Measurements from ENCODE around the gene GIT2.
"Not testable (repeated sequence)": the region's sequence is repeated elsewhere in the genome, so short reads cannot be mapped to it uniquely, and the experiment has no call there.

GIT2 gene, protein sequence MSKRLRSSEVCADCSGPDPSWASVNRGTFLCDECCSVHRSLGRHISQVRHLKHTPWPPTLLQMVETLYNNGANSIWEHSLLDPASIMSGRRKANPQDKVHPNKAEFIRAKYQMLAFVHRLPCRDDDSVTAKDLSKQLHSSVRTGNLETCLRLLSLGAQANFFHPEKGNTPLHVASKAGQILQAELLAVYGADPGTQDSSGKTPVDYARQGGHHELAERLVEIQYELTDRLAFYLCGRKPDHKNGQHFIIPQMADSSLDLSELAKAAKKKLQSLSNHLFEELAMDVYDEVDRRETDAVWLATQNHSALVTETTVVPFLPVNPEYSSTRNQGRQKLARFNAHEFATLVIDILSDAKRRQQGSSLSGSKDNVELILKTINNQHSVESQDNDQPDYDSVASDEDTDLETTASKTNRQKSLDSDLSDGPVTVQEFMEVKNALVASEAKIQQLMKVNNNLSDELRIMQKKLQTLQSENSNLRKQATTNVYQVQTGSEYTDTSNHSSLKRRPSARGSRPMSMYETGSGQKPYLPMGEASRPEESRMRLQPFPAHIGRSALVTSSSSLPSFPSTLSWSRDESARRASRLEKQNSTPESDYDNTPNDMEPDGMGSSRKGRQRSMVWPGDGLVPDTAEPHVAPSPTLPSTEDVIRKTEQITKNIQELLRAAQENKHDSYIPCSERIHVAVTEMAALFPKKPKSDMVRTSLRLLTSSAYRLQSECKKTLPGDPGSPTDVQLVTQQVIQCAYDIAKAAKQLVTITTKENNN

DNA sequence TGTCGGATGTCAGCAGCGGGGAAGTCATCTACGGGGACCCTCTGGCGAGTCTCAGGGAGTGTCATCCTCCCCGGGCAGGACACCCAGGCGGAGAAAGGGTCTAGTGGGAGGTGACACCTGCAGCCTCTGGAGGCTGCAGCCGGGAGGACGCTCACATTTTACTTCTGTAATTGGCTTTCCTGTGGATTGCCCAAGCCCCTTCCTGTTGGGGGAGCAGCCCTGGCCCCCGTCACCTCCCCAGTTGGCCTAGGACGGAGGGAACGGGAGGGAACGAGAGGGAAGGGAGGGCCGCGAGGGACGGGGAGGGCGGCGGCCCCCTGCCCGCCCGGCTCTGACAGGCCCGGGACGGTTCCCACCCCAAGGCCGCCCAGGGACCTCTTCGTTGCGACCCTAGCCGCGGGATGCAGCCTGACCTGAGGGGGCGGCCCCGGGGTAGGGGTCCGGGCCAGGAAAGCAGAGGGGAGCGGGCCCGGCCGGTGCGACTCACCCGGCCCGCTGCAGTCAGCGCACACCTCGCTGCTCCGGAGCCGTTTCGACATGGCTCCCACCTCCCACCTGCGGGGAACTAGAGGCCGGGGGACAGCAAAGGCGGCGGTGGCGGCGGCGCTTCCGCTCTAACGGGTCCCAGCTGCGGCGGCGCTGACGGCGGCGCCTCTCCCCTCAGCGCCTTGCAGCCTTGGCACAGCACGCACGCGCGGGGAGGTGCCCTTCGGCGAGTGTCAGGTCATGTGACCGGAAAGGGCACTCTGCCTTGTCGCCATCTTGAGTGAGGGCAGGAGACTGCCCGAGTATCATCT, at the start of gene GIT2:
GIT2 (minus strand) TSS at position 683 of the 797 bp plus-strand sequence; CDS start at position 539, 144 bp downstream.
- DNase-seq = peak; percentile 90

DNA sequence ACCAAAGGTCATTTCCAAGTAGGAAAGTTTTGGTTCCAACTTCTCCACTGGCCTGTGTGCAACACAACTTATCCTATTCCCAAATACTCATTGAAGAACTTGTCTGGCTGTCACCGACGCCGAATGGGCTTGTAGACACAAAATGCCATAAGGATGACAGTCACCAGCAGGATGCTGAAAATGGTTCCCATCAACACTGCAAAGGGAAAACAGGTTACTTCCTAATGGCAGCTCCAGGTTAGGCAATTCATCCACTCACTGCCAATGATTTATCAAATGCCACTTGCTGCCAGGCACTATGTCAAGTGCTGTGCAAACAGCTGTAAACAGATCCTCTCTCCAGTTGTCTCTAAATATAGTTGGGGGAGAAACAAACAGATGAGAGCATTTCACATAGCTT, 46.1 kb upstream of the GIT2 start:
- no peak for DNase-seq

DNA sequence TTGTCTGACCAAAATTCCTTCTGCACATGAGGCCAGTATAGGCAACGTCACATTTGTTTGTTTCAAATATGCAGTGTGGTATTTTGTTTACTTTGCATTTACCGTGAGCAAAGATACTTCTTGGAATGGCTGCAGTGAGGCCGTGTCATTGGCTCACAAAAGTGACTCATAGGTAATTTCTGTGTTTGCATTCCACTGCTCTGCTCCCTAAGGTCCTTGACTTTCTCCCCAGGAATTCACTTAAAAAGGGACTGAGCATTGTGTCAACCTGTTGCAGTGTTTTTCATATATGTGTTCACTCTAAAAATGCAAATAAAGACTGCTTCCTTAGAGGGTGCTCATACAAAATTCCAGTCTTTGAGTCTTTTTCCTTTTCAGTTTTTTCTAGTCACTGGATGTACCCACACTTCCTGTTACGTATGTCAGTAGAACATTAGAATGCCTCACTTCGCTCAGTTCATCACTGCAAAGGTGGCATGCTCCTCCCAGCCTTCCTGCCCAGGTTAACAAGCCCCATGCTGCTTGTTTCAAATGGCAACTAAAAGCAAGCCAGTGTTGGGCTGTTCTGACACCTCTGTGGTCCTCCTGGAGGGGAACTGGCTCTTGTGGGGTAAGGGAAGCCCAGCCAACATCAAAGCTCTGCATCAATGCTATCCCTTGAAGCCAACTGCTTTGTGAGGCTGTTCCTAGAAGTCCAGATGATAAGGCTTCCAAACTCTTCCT, 43.1 kb upstream of the GIT2 start:
- peak; percentile 27 for DNase-seq

DNA sequence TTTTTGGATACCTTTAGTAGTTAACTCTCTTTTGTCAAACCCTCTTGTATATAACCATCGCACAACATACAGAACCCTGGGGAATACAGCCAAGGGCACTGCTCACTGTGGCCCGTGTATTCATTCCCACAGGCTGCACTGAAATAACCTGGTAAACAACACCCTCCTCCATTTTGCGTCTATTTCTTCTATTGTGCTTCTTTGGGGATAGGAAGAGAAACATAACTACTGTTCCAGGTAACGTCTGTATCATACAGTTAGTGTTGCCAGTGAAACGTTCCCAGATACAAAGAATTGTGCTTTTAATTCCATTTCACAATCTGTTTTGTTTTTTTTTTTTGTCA, 42.5 kb upstream of the GIT2 start:
- no peak for DNase-seq

DNA sequence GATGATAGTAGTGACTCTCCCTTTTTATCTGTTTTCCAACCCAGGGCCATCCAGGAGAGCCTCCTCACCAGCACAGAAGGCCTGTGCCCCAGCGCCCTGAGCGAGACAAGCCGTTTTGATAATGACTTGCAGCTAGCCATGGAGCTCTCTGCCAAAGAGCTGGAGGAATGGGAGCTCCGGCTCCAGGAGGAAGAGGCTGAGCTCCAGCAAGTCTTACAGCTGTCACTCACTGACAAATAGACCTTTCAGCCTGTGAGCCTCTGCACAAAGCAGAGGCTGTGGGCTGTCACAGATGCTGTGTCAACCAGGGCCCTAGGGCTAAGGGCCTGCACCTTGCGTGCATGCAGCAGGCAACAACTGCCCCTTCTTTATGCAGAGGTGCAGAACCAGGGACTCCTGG, 41.1 kb upstream of the GIT2 start:
- no peak for DNase-seq

DNA sequence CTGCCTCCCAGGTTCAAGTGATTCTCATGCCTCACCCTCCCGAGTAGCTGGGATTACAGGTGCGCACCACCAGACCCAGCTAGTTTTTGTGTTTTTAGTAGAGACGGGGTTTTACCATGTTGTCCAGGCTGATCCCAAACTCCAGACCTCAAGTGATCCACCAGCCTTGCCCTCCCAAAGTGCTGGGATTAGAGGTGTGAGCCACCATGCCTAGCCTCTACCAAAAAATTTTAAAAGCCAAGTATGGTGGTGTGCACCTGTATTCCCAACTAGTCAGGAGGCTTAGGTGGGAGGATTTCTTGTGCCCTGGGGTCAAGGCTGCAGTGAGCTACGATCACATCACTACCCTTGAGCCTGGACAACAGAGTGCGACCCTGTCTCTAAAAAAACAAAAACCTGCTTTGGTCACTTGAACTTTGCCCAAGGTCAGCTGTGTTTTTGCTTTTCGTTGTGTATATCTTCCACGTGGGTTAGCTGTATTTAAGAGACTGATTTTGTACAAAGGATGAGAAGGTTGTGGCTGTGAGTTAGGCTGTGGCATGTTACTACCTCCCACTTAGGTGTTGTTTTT, 39.5 kb upstream of the GIT2 start:
- no peak for DNase-seq

DNA sequence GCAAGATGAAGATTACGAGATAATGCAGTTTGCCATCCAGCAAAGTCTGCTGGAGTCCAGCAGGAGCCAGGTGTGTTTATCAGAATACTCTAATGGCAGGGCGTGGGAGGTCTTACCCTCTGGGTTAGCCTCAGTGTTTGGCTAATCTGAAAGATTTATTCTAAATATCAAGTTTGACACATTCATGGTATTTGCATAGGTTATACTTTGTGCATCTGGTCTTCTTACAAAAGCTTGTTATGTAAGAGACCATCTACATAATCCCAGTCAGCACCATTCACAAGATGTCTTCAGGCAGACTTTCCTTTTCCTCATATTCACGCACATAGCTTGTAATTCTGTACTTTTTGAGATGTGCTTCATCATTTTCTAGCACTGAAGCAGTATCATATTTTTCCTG, 37.7 kb upstream of the GIT2 start:
- DNase-seq = no peak

DNA sequence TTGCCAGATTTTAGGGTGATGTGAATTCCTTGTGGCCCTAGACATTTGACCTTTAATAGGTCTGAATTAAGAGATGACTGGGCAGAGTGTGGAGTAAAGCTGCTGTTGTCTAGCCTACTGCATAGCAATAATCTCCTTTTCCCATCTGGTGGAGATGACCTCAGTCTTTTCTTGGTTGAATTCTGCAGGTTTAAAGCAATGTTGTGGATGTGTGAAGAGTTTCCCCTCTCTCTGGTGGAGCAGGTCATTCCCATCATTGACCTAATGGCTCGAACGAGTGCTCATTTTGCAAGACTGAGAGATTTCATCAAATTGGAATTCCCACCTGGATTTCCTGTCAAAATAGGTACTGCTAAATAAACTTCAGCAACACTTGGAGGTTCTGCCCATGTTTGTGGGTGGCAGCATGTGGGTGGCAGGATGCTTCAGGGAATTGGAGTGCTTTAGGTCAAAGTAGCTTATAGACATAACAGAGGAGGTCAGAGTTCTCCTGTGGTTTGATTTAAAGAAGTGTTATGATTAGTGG, 33.2 kb upstream of the GIT2 start:
- no peak for DNase-seq

DNA sequence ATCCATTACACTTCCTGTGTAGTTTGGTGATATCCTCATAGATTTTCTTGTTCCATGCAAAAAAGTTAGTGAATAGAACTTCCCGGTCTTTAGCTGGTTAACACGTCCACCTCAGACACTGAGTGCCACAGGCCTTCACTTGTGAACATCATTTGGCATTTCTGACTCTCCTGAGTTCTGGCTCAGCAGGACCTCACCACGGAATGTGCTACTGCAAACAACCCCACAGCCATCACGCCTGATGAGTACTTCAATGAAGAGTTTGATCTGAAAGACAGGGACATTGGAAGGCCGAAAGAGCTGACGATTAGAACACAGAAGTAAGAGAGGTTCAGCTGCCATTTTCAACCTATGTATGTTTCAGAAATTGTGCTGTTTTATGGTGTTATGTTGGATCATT, 32.2 kb upstream of the GIT2 start:
- DNase-seq = no peak

DNA sequence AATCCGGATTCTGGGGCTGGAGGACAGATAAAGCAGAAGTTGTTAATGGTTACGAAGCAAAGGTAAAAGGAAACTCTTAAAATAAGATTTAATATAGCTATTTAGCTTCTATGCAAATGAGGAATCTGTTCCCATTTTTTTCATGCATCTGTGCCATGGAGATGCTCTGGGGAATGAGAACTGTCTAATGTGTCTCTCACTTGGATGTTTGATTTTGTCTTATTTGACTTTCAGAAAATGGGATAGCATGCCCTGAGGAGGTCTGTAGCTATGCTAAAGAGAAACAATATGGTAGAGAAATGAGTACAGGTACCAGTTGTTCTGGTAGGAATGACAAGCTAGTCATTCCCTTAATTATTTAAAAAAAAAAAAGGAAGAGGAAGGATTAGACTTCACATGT, 27.9 kb upstream of the GIT2 start:
- no peak for DNase-seq

DNA sequence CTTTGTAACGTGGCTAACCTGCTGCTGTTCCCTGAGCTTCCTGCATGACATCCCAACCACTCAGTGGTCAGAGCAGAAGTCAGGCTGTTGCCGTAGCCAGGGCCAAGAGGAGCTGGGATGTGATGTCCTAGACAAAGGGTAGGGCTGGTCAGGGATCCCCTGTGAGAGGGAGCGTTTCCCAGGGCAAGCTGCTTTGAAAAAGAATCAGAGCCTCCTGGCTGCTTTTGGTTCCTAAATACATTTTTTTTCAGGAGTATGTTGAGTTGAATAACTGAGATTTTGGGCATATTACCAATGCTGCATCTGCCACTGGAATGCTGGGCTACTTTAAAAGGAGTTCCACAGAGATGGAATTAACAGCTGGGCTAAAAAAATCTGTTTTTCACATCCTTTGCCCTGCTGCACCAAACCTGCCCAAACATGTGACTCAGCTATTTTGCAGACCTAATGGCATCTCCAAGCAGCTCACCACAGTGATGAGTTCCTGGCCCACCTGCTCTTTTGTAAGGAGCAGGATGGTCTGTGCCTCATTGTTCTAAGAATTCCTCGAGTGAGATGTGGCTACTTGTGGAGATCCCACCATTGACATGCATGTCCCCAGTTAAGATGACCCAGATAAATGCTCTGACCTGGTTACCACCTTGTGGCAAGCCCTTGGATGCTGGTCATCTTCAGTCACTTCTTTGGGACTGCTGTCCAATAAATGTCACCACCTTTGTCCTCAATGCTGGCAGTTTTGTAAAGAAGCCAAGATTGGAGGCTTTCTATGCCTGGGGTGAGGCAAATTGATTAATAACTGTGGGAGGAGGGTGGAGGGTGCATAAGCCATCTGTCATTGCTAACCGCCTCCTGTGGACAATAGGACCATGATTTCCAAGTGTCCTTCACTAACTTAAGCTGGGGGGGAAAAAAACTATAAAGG, 27.2 kb upstream of the GIT2 start:
- no peak for DNase-seq

DNA sequence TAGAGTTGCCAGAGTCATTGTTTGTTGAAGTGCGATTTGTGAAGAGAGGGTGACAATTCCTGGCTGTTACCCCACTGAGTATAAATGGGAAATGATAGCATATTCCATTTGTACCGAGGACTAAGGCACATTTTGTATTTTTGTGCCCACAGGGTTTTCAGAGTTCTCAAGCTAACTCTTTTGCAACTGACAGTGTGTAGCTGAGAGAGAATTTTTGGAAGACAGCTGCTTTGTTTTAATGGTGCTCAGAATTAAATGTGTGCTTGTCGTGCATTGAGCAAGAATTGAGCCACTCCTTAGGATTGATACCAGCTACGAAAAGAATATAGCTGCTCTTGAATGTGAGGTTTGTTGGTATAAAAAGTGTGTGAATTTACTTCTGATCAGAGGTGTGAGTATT, 24.8 kb upstream of the GIT2 start:
- DNase-seq = no peak

DNA sequence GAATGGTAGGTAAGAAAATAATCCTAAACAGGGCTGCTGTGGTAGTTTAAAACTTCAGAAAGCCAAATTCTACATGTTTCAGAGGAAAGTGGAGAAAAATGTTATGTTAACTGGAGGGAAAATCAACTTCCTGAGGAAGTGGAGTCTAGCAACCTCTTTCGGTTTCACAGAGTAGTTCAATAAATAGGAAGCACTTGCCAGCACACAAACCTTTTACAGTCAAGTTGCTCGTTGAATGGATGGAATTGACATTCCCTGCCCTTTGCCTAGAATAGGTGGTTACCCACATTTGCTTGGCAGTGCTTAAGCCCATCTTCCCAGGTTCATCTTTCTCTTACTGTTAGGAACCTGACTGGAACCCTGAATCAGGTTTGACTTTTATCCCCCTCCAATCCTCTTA, 19.0 kb upstream of the GIT2 start:
- no peak for DNase-seq

DNA sequence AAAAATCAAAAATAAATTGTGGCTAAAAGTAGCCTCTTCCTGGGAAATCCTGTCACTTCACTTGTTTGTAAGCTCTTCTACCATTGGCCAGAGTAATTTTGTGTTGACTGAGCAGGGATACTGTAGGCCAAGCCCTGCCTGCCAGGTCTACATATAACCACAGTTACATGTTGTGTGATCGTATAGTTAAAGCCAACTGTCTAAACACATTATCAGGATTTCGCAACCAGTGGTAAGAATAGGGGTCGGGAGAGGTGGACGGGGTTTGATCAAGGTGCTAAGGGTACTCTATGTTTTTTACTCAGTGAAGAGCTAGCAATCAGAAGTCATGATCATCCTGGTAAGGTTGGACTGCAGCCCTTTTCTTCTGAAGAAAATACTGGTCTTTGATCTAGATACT, 16.5 kb upstream of the GIT2 start:
- DNase-seq = no peak

DNA sequence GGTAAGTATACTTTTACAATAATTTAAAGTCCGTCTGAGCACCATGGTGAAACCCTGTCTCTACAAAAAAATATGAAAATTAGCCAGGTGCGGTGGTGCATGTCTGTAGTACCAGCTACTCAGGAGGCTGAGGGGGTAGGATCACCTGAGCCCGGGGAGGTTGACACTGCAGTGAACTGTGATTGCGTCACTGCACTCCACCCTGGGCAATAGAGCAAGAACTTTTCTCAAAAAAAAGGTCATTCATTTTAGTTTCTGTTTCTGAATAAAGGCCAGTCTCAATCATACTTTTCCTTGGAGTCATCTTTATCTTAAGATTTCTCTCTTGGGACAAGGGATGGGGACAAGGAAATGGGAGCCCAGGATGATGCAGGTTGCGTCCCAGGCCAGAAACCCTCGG, 16.0 kb upstream of the GIT2 start:
- DNase-seq = no peak

DNA sequence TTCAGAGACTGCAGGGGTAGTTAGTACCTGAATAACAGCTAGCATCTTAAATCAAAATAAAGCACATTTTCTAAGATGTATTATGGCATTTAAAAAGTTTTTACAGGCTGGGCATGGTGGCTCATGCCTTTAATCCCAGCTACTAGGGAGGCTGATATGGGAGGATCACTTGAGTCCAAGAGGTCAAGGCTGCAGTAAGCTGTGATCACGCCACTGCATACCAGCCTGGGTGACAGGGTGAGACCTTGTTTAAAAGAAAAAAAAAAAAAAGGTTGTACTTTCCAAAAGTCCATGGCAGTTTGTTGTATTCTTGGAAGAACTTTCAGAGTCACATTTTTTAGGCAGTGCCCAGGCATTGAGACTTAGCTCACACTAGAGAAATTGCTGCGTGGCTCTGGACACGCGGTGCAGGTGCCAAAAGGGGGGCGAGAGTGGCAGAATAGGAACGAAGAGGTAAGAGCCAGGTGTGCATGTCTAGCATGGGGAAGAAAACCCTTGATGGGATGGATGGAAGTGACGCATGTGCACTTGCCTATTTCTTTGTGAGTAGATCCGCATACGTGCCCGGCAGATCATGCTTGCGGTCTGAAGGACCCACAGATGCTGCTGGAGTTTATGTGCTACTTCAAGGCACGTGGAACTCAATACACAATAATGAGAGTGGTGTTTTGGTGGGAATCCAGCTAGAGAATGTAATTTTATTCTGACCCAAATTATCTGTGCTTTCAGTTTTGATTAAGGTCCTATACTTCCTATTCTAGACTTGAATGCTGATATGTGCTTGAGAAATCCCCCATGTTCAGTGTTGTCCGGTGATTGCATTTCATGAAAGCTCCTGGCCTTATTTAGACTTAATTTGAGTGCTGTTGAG, 14.9 kb upstream of the GIT2 start:
- DNase-seq = no peak

DNA sequence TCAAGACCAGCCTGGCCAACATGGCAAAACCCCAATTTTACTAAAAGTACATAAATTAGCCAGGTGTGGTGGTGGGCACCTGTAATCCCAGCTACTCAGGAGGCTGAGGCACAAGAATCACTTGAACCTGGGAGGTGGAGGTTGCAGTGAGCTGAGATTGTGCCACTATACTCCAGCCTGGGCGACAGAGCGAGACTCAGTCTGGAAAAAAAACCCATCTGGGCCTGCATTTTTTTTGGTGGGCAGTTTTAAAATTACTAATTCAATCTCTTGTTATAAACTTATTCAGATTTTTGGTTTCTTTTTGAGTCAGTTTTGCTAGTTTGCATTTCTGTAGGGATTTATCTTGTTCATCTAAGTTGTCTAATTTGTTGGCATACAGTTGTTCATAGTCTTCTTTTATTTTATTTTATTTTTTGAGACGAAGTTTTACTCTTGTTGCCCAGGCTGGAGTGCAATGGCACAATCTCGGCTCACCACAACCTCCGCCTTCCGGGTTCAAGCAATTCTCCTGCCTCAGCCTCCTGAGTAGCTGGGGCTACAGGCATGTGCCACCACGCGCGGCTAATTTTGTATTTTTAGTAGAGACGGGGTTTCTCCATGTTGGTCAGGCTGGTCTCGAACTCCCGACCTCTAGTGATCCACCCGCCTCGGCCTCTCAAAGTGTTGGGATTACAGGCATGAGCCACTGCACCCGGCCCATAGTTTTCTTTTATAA, 12.7 kb upstream of the GIT2 start:
- DNase-seq = not testable (repeated sequence)

DNA sequence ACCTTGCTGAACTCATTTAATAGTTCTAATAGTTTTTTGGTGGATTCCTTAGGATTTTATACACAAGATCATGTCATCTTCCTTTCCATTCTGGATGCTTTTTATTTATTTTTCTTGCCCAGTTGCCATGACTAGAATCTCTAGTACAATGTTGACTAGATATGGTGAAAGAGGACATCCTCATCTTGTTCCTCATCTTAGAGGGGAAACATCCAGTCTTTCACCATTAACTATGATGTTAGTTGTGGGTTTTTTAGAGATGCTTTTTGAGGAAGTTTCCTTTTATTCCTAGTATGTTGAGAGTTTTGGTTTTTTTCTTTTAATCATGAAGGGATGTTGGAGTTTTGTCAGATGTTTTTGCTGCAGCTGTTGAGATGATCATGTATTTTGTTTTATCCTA, 11.7 kb upstream of the GIT2 start:
- DNase-seq = no peak

DNA sequence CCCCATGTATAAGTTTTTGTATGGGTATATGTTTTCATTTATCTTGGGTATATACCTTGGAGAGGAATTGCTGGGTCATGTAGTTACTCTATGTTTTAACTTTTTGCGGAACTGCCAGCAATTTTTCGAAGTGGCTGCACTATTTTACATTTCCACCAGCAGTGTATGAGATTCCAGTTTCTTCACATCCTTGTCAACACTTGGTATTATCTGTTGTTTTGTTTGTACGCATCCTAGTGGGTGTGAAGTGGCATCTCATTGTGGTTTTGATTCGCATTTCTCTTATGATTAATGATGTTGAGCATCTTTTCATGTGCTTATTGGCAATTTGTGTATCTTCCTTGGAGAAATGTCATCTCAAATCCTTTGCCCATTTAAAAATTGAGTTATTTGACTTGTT, 9.9 kb upstream of the GIT2 start:
- DNase-seq = no peak
